Measurements from ENCODE around the gene BRINP2.

BRINP2 gene

DNA sequence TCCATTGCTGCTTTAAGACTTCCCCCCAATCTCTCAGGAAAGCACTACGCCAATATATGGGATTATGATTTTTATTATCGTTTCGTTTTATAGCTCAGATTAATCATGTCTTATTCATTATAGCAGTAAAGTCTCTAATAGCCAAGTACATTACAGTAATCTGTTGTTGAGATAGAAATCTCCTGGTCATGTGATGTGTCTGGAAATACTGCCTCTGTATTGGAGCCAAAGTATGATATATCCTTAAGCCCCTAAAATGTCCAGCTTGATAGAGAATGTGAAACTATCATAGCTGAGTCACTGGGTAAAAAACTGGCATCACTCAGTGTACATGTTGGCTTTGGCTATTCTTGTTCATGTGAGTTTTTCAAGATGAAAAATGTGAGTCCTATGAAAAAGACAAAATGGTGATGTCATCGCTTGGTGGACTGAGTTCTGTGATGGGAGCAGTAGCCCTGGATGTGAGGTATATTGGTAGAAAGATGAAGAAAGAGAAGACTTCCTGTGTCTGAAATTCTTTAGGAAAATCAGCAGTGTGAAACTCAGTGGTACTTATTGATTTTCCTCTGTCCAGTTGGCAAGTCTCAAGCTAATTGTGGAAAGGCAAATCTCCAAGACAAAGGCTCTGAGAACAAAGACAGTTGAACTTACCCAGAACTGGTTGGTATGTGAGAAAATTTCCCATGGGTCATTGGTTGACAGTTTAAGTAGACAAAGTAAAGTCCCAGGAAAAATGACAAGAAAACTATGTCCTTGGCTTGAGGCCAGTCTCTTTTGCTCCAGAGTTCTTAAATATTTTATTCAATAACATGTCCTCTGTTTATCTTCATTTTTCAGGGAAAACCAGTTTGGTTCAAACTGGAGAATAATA lies 76.2 kb downstream of the BRINP2 start:
- Histone ChIP-seq H3K4me3 (ENCODE audit: low read depth in 1 of 2, low read length in 1 of 2) (no peak overlapping the region), H3K27me3 (no peaks in the 10 kb centered on the region), H3K4me1 (ENCODE audit: control insufficient read depth in 1 of 2, insufficient read depth in 1 of 2, low read depth in 1 of 2, low read length in 1 of 2) (no peaks in the 10 kb centered on the region), H3K36me3 (no peaks in the 10 kb centered on the region), H3K27ac (no peak overlapping the region), H3K9me3 (no peaks in the 10 kb centered on the region)
- TF ChIP-seq, protein P1, sequence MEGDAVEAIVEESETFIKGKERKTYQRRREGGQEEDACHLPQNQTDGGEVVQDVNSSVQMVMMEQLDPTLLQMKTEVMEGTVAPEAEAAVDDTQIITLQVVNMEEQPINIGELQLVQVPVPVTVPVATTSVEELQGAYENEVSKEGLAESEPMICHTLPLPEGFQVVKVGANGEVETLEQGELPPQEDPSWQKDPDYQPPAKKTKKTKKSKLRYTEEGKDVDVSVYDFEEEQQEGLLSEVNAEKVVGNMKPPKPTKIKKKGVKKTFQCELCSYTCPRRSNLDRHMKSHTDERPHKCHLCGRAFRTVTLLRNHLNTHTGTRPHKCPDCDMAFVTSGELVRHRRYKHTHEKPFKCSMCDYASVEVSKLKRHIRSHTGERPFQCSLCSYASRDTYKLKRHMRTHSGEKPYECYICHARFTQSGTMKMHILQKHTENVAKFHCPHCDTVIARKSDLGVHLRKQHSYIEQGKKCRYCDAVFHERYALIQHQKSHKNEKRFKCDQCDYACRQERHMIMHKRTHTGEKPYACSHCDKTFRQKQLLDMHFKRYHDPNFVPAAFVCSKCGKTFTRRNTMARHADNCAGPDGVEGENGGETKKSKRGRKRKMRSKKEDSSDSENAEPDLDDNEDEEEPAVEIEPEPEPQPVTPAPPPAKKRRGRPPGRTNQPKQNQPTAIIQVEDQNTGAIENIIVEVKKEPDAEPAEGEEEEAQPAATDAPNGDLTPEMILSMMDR (IDR thresholded peaks at IDR 0.05) = no peak

DNA sequence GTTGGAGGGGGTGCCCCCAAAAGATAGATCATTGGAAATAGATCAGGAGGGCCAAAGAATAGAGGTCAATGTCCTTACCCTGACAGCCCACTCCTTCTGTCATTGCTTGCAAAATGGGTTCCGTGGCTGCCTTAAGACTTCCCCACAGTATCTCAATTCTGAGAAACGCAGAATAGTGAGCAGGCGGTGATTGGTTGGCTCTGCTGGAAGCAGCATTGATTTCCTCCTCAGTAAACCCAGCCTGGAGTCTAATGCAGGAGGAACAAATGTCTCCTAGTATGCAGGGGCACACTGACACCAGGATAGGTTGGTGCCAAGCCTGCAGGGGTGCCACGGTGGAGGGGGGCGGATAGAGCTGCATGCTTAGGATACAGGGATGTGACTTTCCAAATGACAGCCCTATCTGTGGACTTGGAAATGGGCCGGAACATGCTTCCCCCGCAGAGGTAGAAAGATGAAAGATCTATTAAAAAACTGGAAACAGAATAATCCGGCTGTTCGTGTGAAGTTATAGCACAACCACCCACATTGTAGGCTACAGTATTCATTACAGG lies 76.9 kb downstream of the BRINP2 start:
- Histone ChIP-seq H3K9me3 (no peaks in the 10 kb centered on the region), H3K27ac (no peak overlapping the region)

DNA sequence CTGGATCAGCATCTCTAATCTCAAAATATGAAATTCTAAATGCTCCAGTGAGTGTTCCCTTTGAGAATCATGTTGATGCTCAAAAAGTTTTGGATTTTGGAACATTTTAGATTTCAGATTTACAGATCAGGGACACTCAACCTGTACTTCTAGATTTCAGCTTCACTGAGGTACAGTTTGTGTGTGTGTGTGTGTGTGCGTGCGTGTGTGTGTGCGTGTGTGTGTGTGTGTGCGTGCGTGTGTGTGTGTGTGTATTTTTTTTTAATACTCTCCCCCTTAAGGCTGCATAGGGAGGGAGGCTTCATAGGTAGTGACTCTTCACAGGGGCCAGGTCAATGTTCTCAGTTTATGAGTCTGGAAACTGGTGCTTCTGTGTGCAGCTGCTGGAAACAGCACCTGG lies 77.5 kb downstream of the BRINP2 start:
- no peaks in the 10 kb centered on the region for H3K4me1 ChIP-seq (ENCODE audit: control insufficient read depth in 1 of 2, insufficient read depth in 1 of 2, low read depth in 1 of 2, low read length in 1 of 2)
- no peaks in the 10 kb centered on the region for H3K27me3 ChIP-seq
- no peaks in the 10 kb centered on the region for H3K9me3 ChIP-seq
- H3K4me3 ChIP-seq (ENCODE audit: low read depth in 1 of 2, low read length in 1 of 2) = no peak overlapping the region
- H3K27ac ChIP-seq = no peak overlapping the region
- TF ChIP-seq, protein P1 (IDR thresholded peaks at IDR 0.05) = no peak
- H3K36me3 ChIP-seq = no peaks in the 10 kb centered on the region

More for the DNA sequence above, 76.9 kb downstream of the BRINP2 start:
- Histone ChIP-seq H3K27me3 (no peaks in the 10 kb centered on the region), H3K4me1 (ENCODE audit: control insufficient read depth in 1 of 2, insufficient read depth in 1 of 2, low read depth in 1 of 2, low read length in 1 of 2) (no peaks in the 10 kb centered on the region), H3K4me3 (ENCODE audit: low read depth in 1 of 2, low read length in 1 of 2) (no peak overlapping the region), H3K36me3 (no peaks in the 10 kb centered on the region)
- TF ChIP-seq, protein P1 (IDR thresholded peaks at IDR 0.05) = no peak

DNA sequence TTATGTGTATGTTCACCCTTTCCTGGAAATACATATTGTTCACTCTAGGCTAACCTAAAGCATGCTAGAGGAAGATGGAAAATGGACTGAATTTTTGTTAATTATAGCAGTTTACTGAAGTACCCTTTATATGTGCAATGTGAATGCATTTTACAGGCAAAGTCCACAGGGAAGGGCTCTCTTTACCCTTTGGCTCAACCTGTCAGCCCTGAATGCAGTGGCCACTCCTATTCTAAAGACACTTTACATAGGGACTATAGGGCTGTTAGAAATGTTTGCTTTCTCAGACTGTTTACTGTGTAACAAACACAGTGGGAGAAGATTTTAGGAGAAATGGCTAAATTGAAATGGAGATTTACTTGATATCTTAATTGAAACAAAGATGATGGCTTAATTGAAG lies 78.5 kb downstream of the BRINP2 start:
- TF ChIP-seq, protein P1 (IDR thresholded peaks at IDR 0.05) = no peak
- no peaks in the 10 kb centered on the region for H3K27me3 ChIP-seq

DNA sequence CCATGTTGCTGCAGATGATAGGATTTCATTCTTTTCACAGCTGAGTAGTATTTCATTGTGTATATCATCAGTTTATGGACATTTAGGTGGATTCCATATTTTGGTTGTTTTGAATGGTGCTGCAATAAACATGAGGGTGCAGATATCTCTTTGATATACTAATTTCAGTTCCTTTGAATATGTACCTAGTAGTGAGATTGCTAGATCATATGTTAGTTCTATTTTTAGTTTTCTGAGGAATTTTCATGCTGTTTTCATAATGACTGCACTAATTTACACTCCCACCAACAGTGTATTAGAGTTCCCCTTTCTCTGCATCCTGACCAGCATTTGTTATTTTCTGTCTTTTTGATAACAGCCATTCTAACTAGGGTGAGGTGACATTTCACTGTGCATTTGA lies 82.1 kb downstream of the BRINP2 start:
- TF ChIP-seq, protein P1 (IDR thresholded peaks at IDR 0.05) = no peak
- Histone ChIP-seq H3K4me1 (ENCODE audit: control insufficient read depth in 1 of 2, insufficient read depth in 1 of 2, low read depth in 1 of 2, low read length in 1 of 2) (no peaks in the 10 kb centered on the region), H3K9me3 (no peaks in the 10 kb centered on the region)

More for the DNA sequence above, 78.5 kb downstream of the BRINP2 start:
- Histone ChIP-seq H3K9me3 (no peaks in the 10 kb centered on the region), H3K36me3 (no peaks in the 10 kb centered on the region), H3K4me1 (ENCODE audit: control insufficient read depth in 1 of 2, insufficient read depth in 1 of 2, low read depth in 1 of 2, low read length in 1 of 2) (no peaks in the 10 kb centered on the region), H3K27ac (no peak overlapping the region), H3K4me3 (ENCODE audit: low read depth in 1 of 2, low read length in 1 of 2) (no peak overlapping the region)

More for the DNA sequence above, 82.1 kb downstream of the BRINP2 start:
- no peak overlapping the region for H3K4me3 ChIP-seq (ENCODE audit: low read depth in 1 of 2, low read length in 1 of 2)
- H3K36me3 ChIP-seq = no peaks in the 10 kb centered on the region
- H3K27me3 ChIP-seq = no peaks in the 10 kb centered on the region
- H3K27ac ChIP-seq = no peak overlapping the region
